Measurements from ENCODE around the gene SLC19A2.
A peak's percentile ranks its signal among the peaks of the same experiment; 100 is the strongest.

SLC19A2 gene

DNA sequence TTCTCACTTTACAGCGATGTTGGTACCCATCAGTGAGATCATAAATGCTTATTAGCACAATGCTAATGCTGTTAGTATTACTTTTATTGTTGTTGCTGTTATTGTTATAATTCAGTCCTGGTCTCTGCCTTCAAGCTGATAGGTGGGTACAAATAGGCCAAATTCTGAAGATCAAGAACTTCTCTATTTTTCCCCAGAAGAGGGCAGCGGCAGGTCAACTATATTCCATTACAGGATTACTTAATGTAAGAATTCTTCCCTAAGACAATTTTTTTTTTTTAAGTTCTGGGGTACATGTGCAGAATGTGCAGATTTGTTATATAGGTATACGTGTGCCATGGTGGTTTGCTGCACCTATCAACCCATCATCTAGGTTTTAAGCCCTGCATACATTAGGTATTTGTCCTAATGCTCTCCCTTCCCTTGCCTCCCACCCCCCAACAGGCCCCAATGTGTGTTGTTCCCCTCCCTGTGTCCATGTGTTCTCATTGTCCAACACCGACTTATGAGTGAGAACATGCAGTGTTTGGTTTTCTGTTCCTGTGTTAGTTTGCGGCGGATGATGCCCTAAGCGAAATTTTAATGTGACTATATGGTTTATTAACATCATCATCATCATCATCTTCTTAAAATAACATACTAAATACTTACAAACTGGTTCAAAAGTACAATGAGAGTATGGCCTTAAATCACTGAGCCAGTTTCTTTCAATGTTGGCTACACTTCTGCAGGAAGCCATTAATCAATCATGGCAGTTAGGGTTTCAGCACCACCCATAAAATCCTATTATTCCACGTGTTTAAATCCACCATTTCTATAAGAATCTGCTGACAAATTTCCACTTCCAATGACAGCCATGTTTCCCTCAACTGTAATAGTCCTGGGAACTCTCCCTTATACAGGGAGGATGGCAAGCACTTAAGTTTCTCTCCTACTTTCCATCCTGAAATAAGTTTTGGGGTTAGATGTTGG lies 19.2 kb downstream of the SLC19A2 start:
- ATAC-seq (no peak), DNase-seq (no peak)
- no peaks in the 10 kb centered on the region for H3K9me3 Mint-ChIP-seq
- H3K4me1 Mint-ChIP-seq: no peaks in the 10 kb centered on the region
- no peaks in the 10 kb centered on the region for H3K27me3 Mint-ChIP-seq
- H3K4me3 Mint-ChIP-seq: no peak overlapping the region
- no peak overlapping the region for H3K27ac Mint-ChIP-seq

DNA sequence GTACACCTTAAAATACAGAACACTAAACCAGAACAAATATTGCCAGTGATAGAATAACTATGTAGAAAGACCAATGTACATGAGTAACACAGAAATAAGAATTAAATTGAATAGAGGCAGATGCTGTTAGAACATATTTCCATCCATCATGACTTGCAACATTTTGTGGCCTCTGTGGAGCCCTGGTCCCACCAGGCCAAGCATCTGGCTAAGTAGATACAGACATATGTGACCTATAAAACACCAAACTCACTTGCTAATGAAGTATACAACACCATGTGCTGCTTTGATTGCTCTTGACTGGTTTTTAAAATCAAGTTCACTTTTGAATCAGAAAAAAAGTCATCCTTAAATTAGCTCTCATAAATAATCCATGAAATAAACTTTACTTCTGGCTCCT lies 20.5 kb downstream of the SLC19A2 start:
- DNase-seq (no peak), ATAC-seq (no peak)
- H3K4me3 Mint-ChIP-seq: no peak overlapping the region
- peaks cover 11% of the 10 kb centered on the region for H3K27me3 Mint-ChIP-seq
- H3K27ac Mint-ChIP-seq: no peak overlapping the region
- peaks cover 11% of the 10 kb centered on the region for H3K4me1 Mint-ChIP-seq
- no peaks in the 10 kb centered on the region for H3K9me3 Mint-ChIP-seq

DNA sequence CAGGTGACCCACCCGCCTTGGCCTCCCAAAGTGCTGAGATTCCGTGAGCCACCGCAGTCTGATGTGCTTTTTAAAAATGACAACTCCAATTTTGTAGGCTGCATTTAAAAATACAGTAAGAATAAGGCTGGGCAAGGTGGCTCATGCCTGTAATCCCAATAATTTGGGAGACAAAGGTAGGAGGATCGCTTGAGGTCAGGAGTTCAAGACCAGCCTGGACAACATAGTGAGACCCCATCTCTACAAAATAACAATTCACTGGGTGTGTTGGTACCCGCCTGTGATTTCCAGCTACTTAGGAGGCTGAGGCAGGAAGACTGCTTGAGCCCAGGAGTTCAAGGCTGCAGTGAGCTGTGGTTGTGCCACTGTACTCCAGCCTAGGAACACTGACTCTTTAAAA lies 23.4 kb downstream of the SLC19A2 start:
- ATAC-seq (no peak), DNase-seq (no peak)
- Mint-ChIP-seq H3K4me1 (peaks cover 15% of the 10 kb centered on the region), H3K4me3 (no peak overlapping the region), H3K9me3 (peaks cover 1 to 2% of the 10 kb centered on the region in 2 donors), H3K27me3 (peaks cover 18% of the 10 kb centered on the region), H3K27ac (no peak overlapping the region)

DNA sequence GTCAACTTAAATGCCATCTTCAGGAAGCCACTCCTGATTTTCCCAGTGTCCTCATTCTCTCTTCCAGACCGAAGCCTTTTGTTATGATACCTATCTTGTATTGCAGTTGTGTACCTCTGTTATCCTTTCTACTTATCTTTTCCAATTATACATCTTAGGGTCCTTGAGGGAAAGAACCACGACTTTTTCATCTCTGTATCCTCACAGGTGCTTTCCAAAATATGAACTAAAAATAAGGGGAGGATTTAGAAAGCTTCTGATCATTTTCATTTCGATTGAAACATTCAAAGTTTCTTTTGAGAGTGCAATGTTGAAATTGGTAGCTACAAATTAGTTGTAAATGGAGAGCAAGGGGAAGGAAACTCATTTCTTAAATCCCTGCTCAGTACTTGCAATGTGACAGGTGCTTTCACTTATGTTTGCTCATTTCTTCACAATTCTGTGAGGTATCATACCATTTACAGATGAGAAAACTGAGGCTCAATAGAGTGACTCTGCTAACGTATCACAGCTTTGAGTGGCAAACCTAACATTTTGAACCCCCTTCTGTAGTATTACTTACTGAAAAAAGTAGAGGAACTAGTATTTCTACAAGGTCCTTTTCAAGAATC lies 24.2 kb downstream of the SLC19A2 start:
- Mint-ChIP-seq H3K27ac (no peak overlapping the region), H3K4me3 (peak overlapping the region in 1 of 2 donors; percentile 7), H3K9me3 (peaks cover 9 to 10% of the 10 kb centered on the region in 2 donors), H3K27me3 (peaks cover 18% of the 10 kb centered on the region), H3K4me1 (peaks cover 15% of the 10 kb centered on the region)
- no peak for ATAC-seq
- DNase-seq: no peak

DNA sequence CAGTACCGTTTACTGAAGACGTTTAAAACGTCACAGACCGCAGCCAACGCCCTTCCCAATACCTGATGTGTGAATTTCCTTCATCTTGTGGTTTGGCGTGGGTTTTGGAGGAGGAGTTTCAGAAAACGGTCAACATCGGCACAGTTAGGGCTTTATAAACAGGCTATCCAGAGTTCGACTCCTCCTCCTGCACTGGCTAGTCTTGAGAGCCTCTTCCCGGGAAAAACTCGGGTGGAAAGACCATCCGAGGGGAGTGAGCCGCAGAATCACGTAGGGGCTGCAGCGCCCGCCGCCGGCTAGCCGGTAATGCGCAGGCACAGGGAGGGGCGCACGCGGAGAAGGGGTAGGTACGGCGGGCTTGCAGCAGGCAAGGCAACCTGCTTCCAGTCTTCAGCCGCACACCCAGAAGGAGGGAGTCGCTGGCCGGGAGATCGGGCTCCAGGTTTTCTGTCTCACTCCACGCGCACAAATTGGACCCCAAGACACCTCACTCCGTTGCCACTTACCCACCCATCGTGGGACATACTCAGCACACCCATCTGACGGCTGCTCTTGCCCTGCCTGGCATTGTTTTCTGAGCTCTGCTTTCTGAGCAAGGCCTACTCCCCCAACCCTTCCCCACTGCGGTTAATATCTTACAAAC lies 25.4 kb downstream of the SLC19A2 start:
- Mint-ChIP-seq H3K9me3 (peaks cover 9 to 14% of the 10 kb centered on the region in 2 donors), H3K4me1 (peaks cover 15% of the 10 kb centered on the region)
- ATAC-seq: peak; percentile 53

DNA sequence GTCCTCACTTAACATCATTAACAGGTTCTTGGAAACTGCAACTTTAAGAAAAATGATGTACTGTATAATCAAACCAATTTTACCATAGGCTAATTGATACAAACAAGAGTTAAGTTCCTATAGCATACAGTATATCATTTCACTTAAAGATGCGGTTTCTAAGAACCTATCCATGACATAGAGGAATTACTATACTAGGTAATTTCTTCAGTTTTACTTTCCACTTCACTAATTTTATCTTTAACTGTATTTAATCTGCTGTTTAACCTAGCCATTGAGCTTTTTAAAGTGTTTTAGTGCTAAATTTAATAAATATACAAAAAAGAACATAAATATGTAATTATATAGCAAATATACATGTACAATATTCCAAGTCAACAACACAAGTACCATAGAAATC lies 28.3 kb downstream of the SLC19A2 start:
- no peak for ATAC-seq
- DNase-seq: no peak
- Mint-ChIP-seq H3K27me3 (peaks cover 27% of the 10 kb centered on the region), H3K4me1 (peaks cover 15% of the 10 kb centered on the region), H3K9me3 (peaks cover 9 to 14% of the 10 kb centered on the region in 2 donors), H3K27ac (no peak overlapping the region), H3K4me3 (no peak overlapping the region)

More for the DNA sequence above, 25.4 kb downstream of the SLC19A2 start:
- H3K27ac Mint-ChIP-seq: peak overlapping the region in 1 of 2 donors; percentile 74
- peak overlapping the region; percentile 69 to 80 for H3K4me3 Mint-ChIP-seq
- DNase-seq: peak; percentile 13
- H3K27me3 Mint-ChIP-seq: peaks cover 26% of the 10 kb centered on the region

DNA sequence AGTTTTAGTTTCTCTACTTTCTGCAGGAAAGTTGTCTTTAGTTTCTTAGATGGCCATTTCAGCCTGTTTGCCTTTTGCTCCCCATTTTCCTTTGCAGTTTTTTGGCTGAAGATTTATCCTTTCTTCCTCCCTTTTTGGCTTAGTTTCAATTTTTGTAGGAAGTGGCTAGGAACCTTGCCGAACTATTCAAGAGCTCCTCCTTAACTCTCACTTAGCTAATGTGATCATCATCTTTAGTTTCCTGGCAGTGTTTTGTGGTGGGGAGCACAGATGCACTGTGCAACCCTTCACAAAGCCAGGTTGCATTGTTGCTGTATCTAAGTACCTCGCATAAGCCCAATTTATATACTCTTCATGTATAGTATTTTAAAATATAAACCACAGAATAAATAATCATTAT lies 29.7 kb downstream of the SLC19A2 start:
- H3K27me3 Mint-ChIP-seq: peaks cover 32% of the 10 kb centered on the region
- peak overlapping the region in 1 of 2 donors; percentile 52 for H3K27ac Mint-ChIP-seq
- H3K4me3 Mint-ChIP-seq: no peak overlapping the region
- H3K4me1 Mint-ChIP-seq: peaks cover 11% of the 10 kb centered on the region
- DNase-seq (no peak), ATAC-seq (no peak)
- H3K9me3 Mint-ChIP-seq: peaks cover 9 to 14% of the 10 kb centered on the region in 2 donors

DNA sequence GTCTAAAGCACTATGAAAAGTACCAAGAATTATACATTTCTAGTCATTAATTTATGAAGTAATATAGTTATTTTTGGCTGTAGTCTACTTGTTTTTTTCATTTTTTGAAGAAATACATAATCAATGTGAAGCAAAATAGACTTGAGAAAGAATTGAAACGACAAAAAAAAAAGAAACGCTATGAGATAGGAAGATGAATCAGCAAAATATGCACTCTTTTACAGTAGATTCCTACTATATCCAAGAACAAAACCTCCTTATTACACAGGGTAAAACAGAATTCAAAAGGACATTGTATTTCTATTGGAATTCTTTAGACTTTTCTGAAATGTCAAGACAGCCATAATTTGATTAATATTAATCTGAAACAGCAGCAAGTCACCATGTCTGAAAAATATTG lies 32.8 kb downstream of the SLC19A2 start:
- peaks cover 9 to 14% of the 10 kb centered on the region in 2 donors for H3K9me3 Mint-ChIP-seq
- no peaks in the 10 kb centered on the region for H3K4me1 Mint-ChIP-seq
- no peak overlapping the region for H3K27ac Mint-ChIP-seq
- peaks cover 30% of the 10 kb centered on the region for H3K27me3 Mint-ChIP-seq
- no peak overlapping the region for H3K4me3 Mint-ChIP-seq
- DNase-seq (no peak), ATAC-seq (no peak)

DNA sequence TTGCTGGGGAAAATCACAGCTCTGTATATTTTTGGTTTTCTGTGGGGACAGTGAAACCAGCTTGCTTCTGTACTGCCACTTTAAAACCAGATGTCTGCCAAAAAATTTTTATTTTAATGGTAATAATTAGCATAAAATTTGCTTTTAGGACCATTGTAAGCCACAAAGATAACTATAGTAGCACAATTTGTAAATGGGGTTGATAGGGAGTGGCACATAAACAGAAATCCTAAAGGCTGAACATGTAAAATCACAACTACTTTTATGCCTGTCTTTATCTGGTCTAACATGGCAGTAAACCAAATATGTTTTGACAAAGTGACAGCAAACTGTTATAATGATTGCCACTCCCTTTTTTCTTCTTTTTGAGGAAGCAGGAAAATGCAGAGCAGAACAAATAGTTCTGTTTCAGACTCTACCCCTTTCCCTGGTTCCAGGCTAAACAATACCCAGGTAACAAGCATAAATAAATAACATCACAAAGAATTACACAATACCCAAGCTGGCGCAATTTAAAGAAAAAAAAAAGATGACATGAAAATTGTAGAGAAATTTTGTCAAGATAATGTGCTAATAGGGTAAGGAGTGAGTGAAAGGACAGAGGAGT lies 34.4 kb downstream of the SLC19A2 start:
- H3K4me3 Mint-ChIP-seq: no peak overlapping the region
- peaks cover 29% of the 10 kb centered on the region for H3K27me3 Mint-ChIP-seq
- peaks cover 0 to 4% of the 10 kb centered on the region in 2 donors for H3K9me3 Mint-ChIP-seq
- DNase-seq: no peak
- no peak overlapping the region for H3K27ac Mint-ChIP-seq
- ATAC-seq: no peak
- no peaks in the 10 kb centered on the region for H3K4me1 Mint-ChIP-seq

DNA sequence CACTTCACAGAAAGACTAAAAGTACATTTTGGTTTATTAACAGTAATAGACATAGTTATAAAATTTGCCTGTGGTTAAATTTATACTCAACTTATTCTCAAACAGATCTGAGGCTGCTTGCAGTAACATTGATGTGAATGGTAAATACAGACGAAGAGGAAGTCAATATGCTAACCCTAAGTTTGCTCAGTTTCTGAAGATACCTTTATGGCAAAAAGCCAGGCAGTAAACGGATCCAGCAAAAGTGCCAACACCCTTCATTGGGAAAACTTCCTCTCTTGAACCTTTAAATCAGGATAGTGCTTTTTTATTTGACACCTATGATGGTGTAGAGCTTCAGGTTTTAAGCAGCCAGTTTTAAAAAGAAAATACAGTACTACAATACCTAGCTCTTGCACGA lies 41.8 kb downstream of the SLC19A2 start:
- Mint-ChIP-seq H3K27me3 (peaks cover 37% of the 10 kb centered on the region), H3K4me3 (no peak overlapping the region), H3K4me1 (no peaks in the 10 kb centered on the region), H3K27ac (no peak overlapping the region), H3K9me3 (no peaks in the 10 kb centered on the region)
- ATAC-seq (no peak), DNase-seq (no peak)

DNA sequence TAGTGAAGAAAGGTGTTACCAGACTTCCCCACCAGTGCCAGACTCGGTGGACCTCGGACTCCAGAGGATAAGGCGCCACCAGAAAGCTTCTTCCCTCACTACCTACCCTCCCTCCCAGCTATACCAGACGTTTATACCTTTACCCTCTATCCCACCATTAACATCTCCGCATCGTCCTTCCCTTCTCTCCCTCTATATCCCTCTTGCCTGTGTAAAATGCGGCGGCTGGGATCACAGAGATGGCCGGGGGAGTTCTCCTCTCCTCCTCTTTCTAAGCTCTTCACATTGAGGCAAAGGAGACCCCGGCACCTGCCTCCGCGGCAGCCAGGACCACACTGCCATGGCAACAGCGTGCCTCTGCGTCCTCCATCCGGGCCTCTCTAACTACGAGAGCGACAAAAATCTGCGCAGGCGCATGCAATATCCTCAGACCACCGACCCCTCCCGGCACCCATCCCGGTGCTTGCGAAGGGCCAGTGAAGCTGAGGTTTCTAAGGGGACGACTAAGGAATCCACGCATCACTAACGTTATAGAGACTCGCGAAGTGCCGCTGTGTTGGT lies 58.6 kb downstream of the SLC19A2 start, which contains the start of gene CCDC181:
Gene CCDC181, minus strand, starts transcription at position 394 of the 561 bp plus-strand sequence. CDS start 2,547 bp downstream, outside the sequence.
- Mint-ChIP-seq H3K27me3 (peaks cover 73% of the 10 kb centered on the region), H3K9me3 (peaks cover 0 to 5% of the 10 kb centered on the region in 2 donors), H3K4me3 (peak within 1 kb of the TSS; percentile 99 to 100), H3K4me1 (peaks cover 8% of the 10 kb centered on the region), H3K27ac (peak within 1 kb of the TSS; percentile 84)
- ATAC-seq (peak; percentile 100), DNase-seq (peak; percentile 50 to 70)

DNA sequence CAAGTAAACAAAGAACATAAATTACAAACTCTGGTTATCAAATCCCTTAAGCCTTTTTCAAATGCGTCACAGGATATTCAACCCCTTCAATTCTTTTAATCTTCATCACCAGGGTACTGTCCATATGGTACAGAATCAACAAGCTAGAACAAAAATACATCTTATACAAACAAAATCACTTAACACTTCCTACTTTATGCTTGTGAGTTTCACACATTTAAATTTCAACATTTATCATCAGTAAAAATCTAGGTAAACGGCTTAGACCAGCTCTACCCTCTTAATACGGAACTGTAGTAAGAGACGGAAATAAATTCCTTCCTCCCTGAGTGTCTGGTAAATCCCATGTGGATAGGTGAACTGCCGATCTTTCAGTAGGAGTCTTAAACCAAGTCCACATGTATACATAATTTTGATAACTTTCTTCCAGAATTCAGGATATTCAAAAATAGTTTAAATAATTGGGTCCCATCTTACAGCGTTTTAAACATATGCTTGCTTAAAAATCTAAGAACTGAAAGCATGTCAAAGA lies 59.5 kb downstream of the SLC19A2 start:
- H3K27ac Mint-ChIP-seq: no peak overlapping the region
- peaks cover 73% of the 10 kb centered on the region for H3K27me3 Mint-ChIP-seq
- H3K4me1 Mint-ChIP-seq: peaks cover 8% of the 10 kb centered on the region
- ATAC-seq (no peak), DNase-seq (no peak)
- no peaks in the 10 kb centered on the region for H3K9me3 Mint-ChIP-seq
- no peak overlapping the region for H3K4me3 Mint-ChIP-seq

DNA sequence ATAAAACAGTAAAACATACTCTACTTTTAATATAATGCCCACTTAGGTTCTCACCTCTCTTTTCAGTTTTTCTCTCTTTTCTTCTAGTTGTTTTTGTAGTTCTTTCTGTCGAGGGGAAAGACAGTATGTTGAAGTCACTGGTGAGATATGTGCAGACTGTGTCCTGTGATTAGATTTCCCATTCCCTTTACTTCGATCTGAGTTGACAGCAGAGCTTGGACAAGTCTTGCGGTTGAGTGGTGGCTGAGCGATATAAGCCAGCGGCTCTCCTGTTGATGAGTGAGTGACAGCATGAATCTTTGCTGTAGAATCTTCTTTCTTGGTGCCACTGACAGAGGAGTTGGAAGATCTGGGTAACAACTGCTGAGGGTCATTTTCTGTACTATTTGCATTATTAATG lies 64.4 kb downstream of the SLC19A2 start:
- Mint-ChIP-seq H3K27me3 (peaks cover 35% of the 10 kb centered on the region), H3K27ac (no peak overlapping the region)
- ATAC-seq: no peak

DNA sequence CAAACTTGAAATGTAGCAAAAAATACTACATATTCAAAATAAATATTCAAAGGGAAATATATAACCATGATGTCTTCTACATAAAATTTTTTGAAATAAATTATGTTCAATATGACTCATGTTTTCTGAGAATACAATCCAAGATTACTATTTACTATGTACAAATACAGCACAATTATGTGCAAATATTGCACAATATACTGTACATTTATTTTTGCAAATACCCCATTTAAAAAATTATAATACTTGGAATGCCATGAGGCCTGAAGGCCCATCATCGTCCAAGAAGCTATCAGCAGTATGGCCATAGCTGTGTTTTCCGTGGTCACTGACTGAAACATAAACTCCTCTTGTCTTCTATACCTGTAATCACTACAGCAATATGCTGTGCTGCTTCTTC lies 70.8 kb downstream of the SLC19A2 start:
- no peak for ATAC-seq
- no peaks in the 10 kb centered on the region for H3K4me1 Mint-ChIP-seq
- no peak overlapping the region for H3K4me3 Mint-ChIP-seq

More for the DNA sequence above, 64.4 kb downstream of the SLC19A2 start:
- H3K9me3 Mint-ChIP-seq: no peaks in the 10 kb centered on the region
- H3K4me3 Mint-ChIP-seq: no peak overlapping the region
- H3K4me1 Mint-ChIP-seq: no peaks in the 10 kb centered on the region
- DNase-seq: no peak

More for the DNA sequence above, 70.8 kb downstream of the SLC19A2 start:
- no peaks in the 10 kb centered on the region for H3K27me3 Mint-ChIP-seq
- H3K27ac Mint-ChIP-seq: no peak overlapping the region
- peaks cover 11 to 12% of the 10 kb centered on the region in 2 donors for H3K9me3 Mint-ChIP-seq
- no peak for DNase-seq

Data from stimulated activated naive CD8-positive, alpha-beta T cell treated with anti-CD3 and anti-CD28 coated beads, Interleukin-15, amount 100 ng/mL, for 72 hours (primary cell).